Measurements from ENCODE around the gene CREBRF.

The CREBRF gene

GRCh38 chr5:173163219-173163618 is 107.1 kb downstream of the CREBRF start:
- H3K9me3 ChIP-seq (ENCODE audit: control insufficient read depth, low read length), result no peaks in the 10 kb centered on the region
- DNase-seq, result no peak
- no peak overlapping the region for H3K27ac ChIP-seq (ENCODE audit: insufficient read depth, low read length, poor library complexity, severe bottlenecking)
- H3K27me3 ChIP-seq (replicated peaks; ENCODE audit: control insufficient read depth, insufficient read depth, low read length, poor library complexity, severe bottlenecking), result no peaks in the 10 kb centered on the region
- H3K4me3 ChIP-seq (ENCODE audit: insufficient read depth, low read depth, low read length, poor library complexity, severe bottlenecking), result no peak overlapping the region
- H3K36me3 ChIP-seq (ENCODE audit: control insufficient read depth, insufficient read depth, low read length), result peaks cover 40% of the 10 kb centered on the region
- no peaks in the 10 kb centered on the region for H3K4me1 ChIP-seq (ENCODE audit: control insufficient read depth, insufficient read depth, low read length, poor library complexity, severe bottlenecking)

- no peaks in the 10 kb centered on the region for H3K9me3 ChIP-seq (ENCODE audit: control insufficient read depth, low read length)
- H3K4me1 ChIP-seq (ENCODE audit: control insufficient read depth, insufficient read depth, low read length, poor library complexity, severe bottlenecking), result no peaks in the 10 kb centered on the region
- H3K27ac ChIP-seq (ENCODE audit: insufficient read depth, low read length, poor library complexity, severe bottlenecking), result no peak overlapping the region
- H3K36me3 ChIP-seq (ENCODE audit: control insufficient read depth, insufficient read depth, low read length), result peaks cover 30% of the 10 kb centered on the region
- H3K4me3 ChIP-seq (ENCODE audit: insufficient read depth, low read depth, low read length, poor library complexity, severe bottlenecking), result no peak overlapping the region
- H3K27me3 ChIP-seq (replicated peaks; ENCODE audit: control insufficient read depth, insufficient read depth, low read length, poor library complexity, severe bottlenecking), result no peaks in the 10 kb centered on the region
- DNase-seq, result no peak
Measured at GRCh38 chr5:173165177-173166016, 109.2 kb downstream of the CREBRF start.

GRCh38 chr5:173172166-173172565 is 116.0 kb downstream of the CREBRF start:
- Histone ChIP-seq H3K36me3 (ENCODE audit: control insufficient read depth, insufficient read depth, low read length) (no peaks in the 10 kb centered on the region), H3K9me3 (ENCODE audit: control insufficient read depth, low read length) (no peaks in the 10 kb centered on the region), H3K27me3 (replicated peaks; ENCODE audit: control insufficient read depth, insufficient read depth, low read length, poor library complexity, severe bottlenecking) (no peaks in the 10 kb centered on the region), H3K4me1 (ENCODE audit: control insufficient read depth, insufficient read depth, low read length, poor library complexity, severe bottlenecking) (no peaks in the 10 kb centered on the region), H3K27ac (ENCODE audit: insufficient read depth, low read length, poor library complexity, severe bottlenecking) (no peak overlapping the region), H3K4me3 (ENCODE audit: insufficient read depth, low read depth, low read length, poor library complexity, severe bottlenecking) (no peak overlapping the region)
- no peak for DNase-seq

GRCh38 chr5:173175523-173175922 is 119.4 kb downstream of the CREBRF start:
- no peaks in the 10 kb centered on the region for H3K9me3 ChIP-seq (ENCODE audit: control insufficient read depth, low read length)
- H3K27ac ChIP-seq (ENCODE audit: insufficient read depth, low read length, poor library complexity, severe bottlenecking), result no peak overlapping the region
- DNase-seq, result no peak
- no peaks in the 10 kb centered on the region for H3K27me3 ChIP-seq (replicated peaks; ENCODE audit: control insufficient read depth, insufficient read depth, low read length, poor library complexity, severe bottlenecking)
- H3K4me1 ChIP-seq (ENCODE audit: control insufficient read depth, insufficient read depth, low read length, poor library complexity, severe bottlenecking), result no peaks in the 10 kb centered on the region
- H3K4me3 ChIP-seq (ENCODE audit: insufficient read depth, low read depth, low read length, poor library complexity, severe bottlenecking), result no peak overlapping the region
- no peaks in the 10 kb centered on the region for H3K36me3 ChIP-seq (ENCODE audit: control insufficient read depth, insufficient read depth, low read length)

GRCh38 chr5:173178369-173178910 is 122.3 kb downstream of the CREBRF start:
- Histone ChIP-seq H3K27ac (ENCODE audit: insufficient read depth, low read length, poor library complexity, severe bottlenecking) (no peak overlapping the region), H3K9me3 (ENCODE audit: control insufficient read depth, low read length) (no peaks in the 10 kb centered on the region), H3K27me3 (replicated peaks; ENCODE audit: control insufficient read depth, insufficient read depth, low read length, poor library complexity, severe bottlenecking) (no peaks in the 10 kb centered on the region), H3K36me3 (ENCODE audit: control insufficient read depth, insufficient read depth, low read length) (no peaks in the 10 kb centered on the region), H3K4me3 (ENCODE audit: insufficient read depth, low read depth, low read length, poor library complexity, severe bottlenecking) (no peak overlapping the region), H3K4me1 (ENCODE audit: control insufficient read depth, insufficient read depth, low read length, poor library complexity, severe bottlenecking) (no peaks in the 10 kb centered on the region)
- no peak for DNase-seq

- Histone ChIP-seq H3K4me1 (ENCODE audit: control insufficient read depth, insufficient read depth, low read length, poor library complexity, severe bottlenecking) (no peaks in the 10 kb centered on the region), H3K27me3 (replicated peaks; ENCODE audit: control insufficient read depth, insufficient read depth, low read length, poor library complexity, severe bottlenecking) (no peaks in the 10 kb centered on the region), H3K9me3 (ENCODE audit: control insufficient read depth, low read length) (no peaks in the 10 kb centered on the region), H3K36me3 (ENCODE audit: control insufficient read depth, insufficient read depth, low read length) (no peaks in the 10 kb centered on the region), H3K27ac (ENCODE audit: insufficient read depth, low read length, poor library complexity, severe bottlenecking) (no peak overlapping the region), H3K4me3 (ENCODE audit: insufficient read depth, low read depth, low read length, poor library complexity, severe bottlenecking) (no peak overlapping the region)
- DNase-seq, result no peak
Measured at GRCh38 chr5:173180331-173180730, 124.2 kb downstream of the CREBRF start.

- Histone ChIP-seq H3K36me3 (ENCODE audit: control insufficient read depth, insufficient read depth, low read length) (no peaks in the 10 kb centered on the region), H3K9me3 (ENCODE audit: control insufficient read depth, low read length) (no peaks in the 10 kb centered on the region), H3K27me3 (replicated peaks; ENCODE audit: control insufficient read depth, insufficient read depth, low read length, poor library complexity, severe bottlenecking) (no peaks in the 10 kb centered on the region), H3K27ac (ENCODE audit: insufficient read depth, low read length, poor library complexity, severe bottlenecking) (no peak overlapping the region), H3K4me1 (ENCODE audit: control insufficient read depth, insufficient read depth, low read length, poor library complexity, severe bottlenecking) (no peaks in the 10 kb centered on the region), H3K4me3 (ENCODE audit: insufficient read depth, low read depth, low read length, poor library complexity, severe bottlenecking) (no peak overlapping the region)
- DNase-seq, result no peak
Measured at GRCh38 chr5:173187054-173187743, 131.0 kb downstream of the CREBRF start.

- Histone ChIP-seq H3K36me3 (ENCODE audit: control insufficient read depth, insufficient read depth, low read length) (no peaks in the 10 kb centered on the region), H3K9me3 (ENCODE audit: control insufficient read depth, low read length) (no peaks in the 10 kb centered on the region), H3K4me3 (ENCODE audit: insufficient read depth, low read depth, low read length, poor library complexity, severe bottlenecking) (no peak overlapping the region), H3K4me1 (ENCODE audit: control insufficient read depth, insufficient read depth, low read length, poor library complexity, severe bottlenecking) (no peaks in the 10 kb centered on the region), H3K27ac (ENCODE audit: insufficient read depth, low read length, poor library complexity, severe bottlenecking) (no peak overlapping the region), H3K27me3 (replicated peaks; ENCODE audit: control insufficient read depth, insufficient read depth, low read length, poor library complexity, severe bottlenecking) (no peaks in the 10 kb centered on the region)
- no peak for DNase-seq
Measured at GRCh38 chr5:173188280-173188679, 132.1 kb downstream of the CREBRF start.
